Liver (tissue), 9 donors: Measurements from ENCODE around the gene HS6ST3. TPM values are rescaled to one million over a fixed set of nuclear protein-coding genes. Genes with fewer than 3 reads are reported as not detected.

Experiments
- DNase-seq: peaks from one replicate; pipeline ENCODE4 v3.0.0-alpha.2; 2017; ENCODE audit warnings: low spot score
- H3K27ac ChIP-seq, 2 donors: one replicate each; pipeline ENCODE4 v1.7.0; 2013; ENCODE audit warnings: inconsistent platforms in 2 of 2, low read length in 2 of 2, control low read depth in 1 of 2, low read depth in 1 of 2, mild to moderate bottlenecking in 1 of 2
- H3K27me3 ChIP-seq, 4 donors: one replicate each; pipeline versions ENCODE4 v1.6.1 to v1.7.0; 2013; ENCODE audit warnings: low read length in 3 of 4, inconsistent platforms in 1 of 4, mild to moderate bottlenecking in 1 of 4, moderate library complexity in 1 of 4; ENCODE audit not compliant: control insufficient read depth in 4 of 4, insufficient read depth in 4 of 4
- H3K36me3 ChIP-seq, 4 donors: one replicate each; pipeline versions ENCODE4 v1.6.1 to v1.7.0; 2013; ENCODE audit warnings: low read length in 3 of 4, mild to moderate bottlenecking in 3 of 4, low read depth in 1 of 4, moderate library complexity in 1 of 4; ENCODE audit not compliant: control insufficient read depth in 4 of 4, insufficient read depth in 3 of 4
- H3K4me1 ChIP-seq, 4 donors: one replicate each; pipeline versions ENCODE4 v1.6.1 to v1.7.0; 2013; ENCODE audit warnings: low read length in 3 of 4, mild to moderate bottlenecking in 3 of 4, moderate library complexity in 1 of 4; ENCODE audit not compliant: control insufficient read depth in 4 of 4, insufficient read depth in 4 of 4
- H3K4me3 ChIP-seq, 3 donors: one replicate each; pipeline versions ENCODE4 v1.6.1 to v1.7.0; 2013; ENCODE audit warnings: low read length in 3 of 3, control low read depth in 1 of 3, low read depth in 1 of 3, mild to moderate bottlenecking in 1 of 3
- H3K9ac ChIP-seq, 2 donors: one replicate each; pipeline ENCODE4 v1.7.0; 2013; ENCODE audit warnings: low read length in 2 of 2, mild to moderate bottlenecking in 2 of 2, moderate library complexity in 2 of 2, control low read depth in 1 of 2, low read depth in 1 of 2
- H3K9me3 ChIP-seq, 4 donors: one replicate each; pipeline versions ENCODE4 v1.6.1 to v1.7.0; 2013; ENCODE audit warnings: low read length in 3 of 4; ENCODE audit not compliant: control insufficient read depth in 4 of 4
- EGR1 ChIP-seq, 2 donors: IDR thresholded peaks; 2 replicates each; pipeline ENCODE4 v1.6.1; 2016 to 2018; ENCODE audit warnings: antibody characterized with exemption in 2 of 2, low read depth in 2 of 2
- FOXA1 ChIP-seq: IDR thresholded peaks from 2 replicates; pipeline ENCODE4 v1.6.1; 2016; ENCODE audit warnings: antibody characterized with exemption
- FOXA2 ChIP-seq: IDR thresholded peaks from 2 replicates; pipeline ENCODE4 v1.6.1; 2016; ENCODE audit warnings: antibody characterized with exemption
- HNF4A ChIP-seq, 2 donors: conservative IDR thresholded peaks; 2 replicates each; pipeline ENCODE4 v1.6.1; 2016; ENCODE audit warnings: antibody characterized with exemption in 2 of 2, mild to moderate bottlenecking in 2 of 2
- HNF4G ChIP-seq: IDR thresholded peaks from 2 replicates; pipeline ENCODE4 v1.6.1; 2016; ENCODE audit warnings: antibody characterized with exemption
- JUND ChIP-seq, 2 donors: IDR thresholded peaks; 2 replicates each; pipeline ENCODE4 v1.6.1; 2016; ENCODE audit warnings: antibody characterized with exemption in 2 of 2
- NR2F2 ChIP-seq: IDR thresholded peaks from 2 replicates; pipeline ENCODE4 v1.6.1; 2016; ENCODE audit warnings: antibody characterized with exemption
- RAD21 ChIP-seq, 2 donors: IDR thresholded peaks; 2 replicates each; pipeline ENCODE4 v1.6.1; 2016; ENCODE audit warnings: antibody characterized with exemption in 2 of 2, mild to moderate bottlenecking in 2 of 2
- RXRA ChIP-seq, 2 donors: IDR thresholded peaks; 2 replicates each; pipeline ENCODE4 v1.6.1; 2017 to 2018; ENCODE audit warnings: antibody characterized with exemption in 2 of 2, mild to moderate bottlenecking in 1 of 2
- SP1 ChIP-seq: IDR thresholded peaks from 2 replicates; pipeline ENCODE4 v1.6.1; 2018; ENCODE audit warnings: antibody characterized with exemption, mild to moderate bottlenecking
- TAF1 ChIP-seq: conservative IDR thresholded peaks from 2 replicates; pipeline ENCODE4 v1.6.1; 2016; ENCODE audit warnings: antibody characterized with exemption, mild to moderate bottlenecking
- YY1 ChIP-seq: IDR thresholded peaks from 2 replicates; pipeline ENCODE4 v1.6.1; 2016; ENCODE audit warnings: antibody characterized with exemption, mild to moderate bottlenecking
- WGBS: extraction: QIAGEN DNeasy Blood & Tissue Kit; methylation state at CpG from one replicate; pipeline ENCODE4 v1.1.7; 2013; 5-methylcytosine and 5-hydroxymethylcytosine counted together
- polyA plus RNA-seq, 2 donors: library from polyadenylated mRNA; stranded (reverse) in 1 of 2; unstranded in 1 of 2; fragments of 200-250 nt in 1 of 2; fragments of >200 nt in 1 of 2; fragmentation: Nextera tagmentation in 1 of 2; extraction: Ambion mirVana in 1 of 2; gene quantifications; one replicate each; pipeline versions ENCODE4 v1.2.1 to v1.2.3, GENCODE V29; 2013 to 2015
- total RNA-seq, 2 donors: library from RNA; depleted of rRNA; stranded (reverse); fragments of >200 nt; gene quantifications; one replicate each; pipeline ENCODE4 v1.2.3, GENCODE V29; 2014
- TF ChIP-seq, protein P1 (sequence below): fragments of 150-350 bp; IDR thresholded peaks from 2 replicates; pipeline ENCODE4 v1.5.1; 2017; ENCODE audit warnings: improper control_type of control experiment, low read depth, low read length; ENCODE audit not compliant: missing input control
- TF ChIP-seq, protein P2 (sequence below): IDR thresholded peaks from 2 replicates; pipeline ENCODE4 v1.6.1; 2016; ENCODE audit warnings: antibody characterized with exemption, mild to moderate bottlenecking
- TF ChIP-seq, protein P3 (sequence below): IDR thresholded peaks from 2 replicates; pipeline ENCODE4 v1.6.1; 2016; ENCODE audit warnings: antibody characterized with exemption
- donor health status: healthy.
- donor health status: healthy.
- donor health status: healthy.
- donor health status: healthy.
- donor health status: healthy.

Gene HS6ST3
- total and polyA plus RNA-seq, 4 donors, result under 0.01 TPM; not detected in 3

DNA sequence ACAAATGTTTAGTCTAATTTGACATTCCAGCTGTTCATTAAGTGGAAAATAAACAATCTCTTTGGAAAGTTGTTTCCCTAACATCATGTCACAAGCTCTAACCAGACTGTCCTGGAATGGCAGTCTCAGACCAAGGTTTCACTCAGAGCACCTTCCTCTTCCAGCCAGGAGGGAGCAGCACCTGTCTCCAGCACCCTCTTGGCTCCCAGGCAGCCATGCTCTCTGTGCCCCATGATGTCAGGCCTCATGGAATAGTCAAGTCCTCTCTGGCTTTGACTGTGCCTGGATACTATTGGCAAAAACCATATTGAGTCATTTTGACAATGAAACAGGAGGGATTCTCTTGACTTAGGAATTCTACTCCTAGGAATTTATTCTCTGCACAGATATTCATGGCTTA, 733.0 kb downstream of the HS6ST3 start:
- H3K27me3 ChIP-seq, result no peaks in the 10 kb centered on the region
- peak; percentile 28 to 63 for TF ChIP-seq RAD21 (IDR thresholded peaks at IDR 0.05)
- TF ChIP-seq, protein P1, sequence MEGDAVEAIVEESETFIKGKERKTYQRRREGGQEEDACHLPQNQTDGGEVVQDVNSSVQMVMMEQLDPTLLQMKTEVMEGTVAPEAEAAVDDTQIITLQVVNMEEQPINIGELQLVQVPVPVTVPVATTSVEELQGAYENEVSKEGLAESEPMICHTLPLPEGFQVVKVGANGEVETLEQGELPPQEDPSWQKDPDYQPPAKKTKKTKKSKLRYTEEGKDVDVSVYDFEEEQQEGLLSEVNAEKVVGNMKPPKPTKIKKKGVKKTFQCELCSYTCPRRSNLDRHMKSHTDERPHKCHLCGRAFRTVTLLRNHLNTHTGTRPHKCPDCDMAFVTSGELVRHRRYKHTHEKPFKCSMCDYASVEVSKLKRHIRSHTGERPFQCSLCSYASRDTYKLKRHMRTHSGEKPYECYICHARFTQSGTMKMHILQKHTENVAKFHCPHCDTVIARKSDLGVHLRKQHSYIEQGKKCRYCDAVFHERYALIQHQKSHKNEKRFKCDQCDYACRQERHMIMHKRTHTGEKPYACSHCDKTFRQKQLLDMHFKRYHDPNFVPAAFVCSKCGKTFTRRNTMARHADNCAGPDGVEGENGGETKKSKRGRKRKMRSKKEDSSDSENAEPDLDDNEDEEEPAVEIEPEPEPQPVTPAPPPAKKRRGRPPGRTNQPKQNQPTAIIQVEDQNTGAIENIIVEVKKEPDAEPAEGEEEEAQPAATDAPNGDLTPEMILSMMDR, result peak; percentile 14
- TF ChIP-seq SP1, result no peak
- no peak for DNase-seq
- H3K27ac ChIP-seq, result no peak overlapping the region
- H3K9ac ChIP-seq, result no peak overlapping the region
- no peaks in the 10 kb centered on the region for H3K36me3 ChIP-seq
- no peaks in the 10 kb centered on the region for H3K9me3 ChIP-seq
- no peaks in the 10 kb centered on the region for H3K4me1 ChIP-seq
- no peak overlapping the region for H3K4me3 ChIP-seq

DNA sequence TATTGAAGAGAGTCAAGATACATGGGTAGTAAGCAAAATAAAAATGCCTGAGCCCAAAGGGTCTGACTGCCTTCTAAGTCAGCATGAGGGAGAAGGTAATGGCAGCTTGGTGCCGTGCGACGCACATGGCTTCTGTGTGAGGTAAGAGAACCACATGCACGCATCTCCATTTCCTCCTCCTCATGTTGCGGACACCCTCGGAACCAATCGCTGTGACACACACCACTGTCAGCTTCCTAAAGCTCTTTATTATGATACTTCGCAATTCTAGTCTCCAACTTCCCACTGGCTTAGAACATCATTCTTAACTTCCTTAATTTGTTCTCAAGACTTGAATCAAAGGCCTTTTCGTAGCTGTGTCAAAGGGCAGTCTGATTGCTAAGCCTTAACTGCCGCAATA, 734.2 kb downstream of the HS6ST3 start:
- Histone ChIP-seq H3K36me3 (no peaks in the 10 kb centered on the region), H3K27ac (no peak overlapping the region), H3K4me1 (no peaks in the 10 kb centered on the region), H3K27me3 (no peaks in the 10 kb centered on the region), H3K4me3 (no peak overlapping the region), H3K9me3 (no peaks in the 10 kb centered on the region), H3K9ac (no peak overlapping the region)
- TF ChIP-seq, protein P2, sequence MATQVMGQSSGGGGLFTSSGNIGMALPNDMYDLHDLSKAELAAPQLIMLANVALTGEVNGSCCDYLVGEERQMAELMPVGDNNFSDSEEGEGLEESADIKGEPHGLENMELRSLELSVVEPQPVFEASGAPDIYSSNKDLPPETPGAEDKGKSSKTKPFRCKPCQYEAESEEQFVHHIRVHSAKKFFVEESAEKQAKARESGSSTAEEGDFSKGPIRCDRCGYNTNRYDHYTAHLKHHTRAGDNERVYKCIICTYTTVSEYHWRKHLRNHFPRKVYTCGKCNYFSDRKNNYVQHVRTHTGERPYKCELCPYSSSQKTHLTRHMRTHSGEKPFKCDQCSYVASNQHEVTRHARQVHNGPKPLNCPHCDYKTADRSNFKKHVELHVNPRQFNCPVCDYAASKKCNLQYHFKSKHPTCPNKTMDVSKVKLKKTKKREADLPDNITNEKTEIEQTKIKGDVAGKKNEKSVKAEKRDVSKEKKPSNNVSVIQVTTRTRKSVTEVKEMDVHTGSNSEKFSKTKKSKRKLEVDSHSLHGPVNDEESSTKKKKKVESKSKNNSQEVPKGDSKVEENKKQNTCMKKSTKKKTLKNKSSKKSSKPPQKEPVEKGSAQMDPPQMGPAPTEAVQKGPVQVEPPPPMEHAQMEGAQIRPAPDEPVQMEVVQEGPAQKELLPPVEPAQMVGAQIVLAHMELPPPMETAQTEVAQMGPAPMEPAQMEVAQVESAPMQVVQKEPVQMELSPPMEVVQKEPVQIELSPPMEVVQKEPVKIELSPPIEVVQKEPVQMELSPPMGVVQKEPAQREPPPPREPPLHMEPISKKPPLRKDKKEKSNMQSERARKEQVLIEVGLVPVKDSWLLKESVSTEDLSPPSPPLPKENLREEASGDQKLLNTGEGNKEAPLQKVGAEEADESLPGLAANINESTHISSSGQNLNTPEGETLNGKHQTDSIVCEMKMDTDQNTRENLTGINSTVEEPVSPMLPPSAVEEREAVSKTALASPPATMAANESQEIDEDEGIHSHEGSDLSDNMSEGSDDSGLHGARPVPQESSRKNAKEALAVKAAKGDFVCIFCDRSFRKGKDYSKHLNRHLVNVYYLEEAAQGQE, result no peak
- TF ChIP-seq TAF1 (no peak), HNF4A (conservative IDR thresholded peaks at IDR 0.05) (no peak), FOXA2 (no peak), JUND (IDR thresholded peaks at IDR 0.05) (no peak), FOXA1 (no peak), EGR1 (IDR thresholded peaks at IDR 0.05; ENCODE audit: low read depth in 2 of 2) (no peak), RXRA (IDR thresholded peaks at IDR 0.05) (no peak), HNF4G (no peak), NR2F2 (no peak), SP1 (no peak), YY1 (no peak)
- TF ChIP-seq, protein P1, result no peak
- TF ChIP-seq, protein P3, sequence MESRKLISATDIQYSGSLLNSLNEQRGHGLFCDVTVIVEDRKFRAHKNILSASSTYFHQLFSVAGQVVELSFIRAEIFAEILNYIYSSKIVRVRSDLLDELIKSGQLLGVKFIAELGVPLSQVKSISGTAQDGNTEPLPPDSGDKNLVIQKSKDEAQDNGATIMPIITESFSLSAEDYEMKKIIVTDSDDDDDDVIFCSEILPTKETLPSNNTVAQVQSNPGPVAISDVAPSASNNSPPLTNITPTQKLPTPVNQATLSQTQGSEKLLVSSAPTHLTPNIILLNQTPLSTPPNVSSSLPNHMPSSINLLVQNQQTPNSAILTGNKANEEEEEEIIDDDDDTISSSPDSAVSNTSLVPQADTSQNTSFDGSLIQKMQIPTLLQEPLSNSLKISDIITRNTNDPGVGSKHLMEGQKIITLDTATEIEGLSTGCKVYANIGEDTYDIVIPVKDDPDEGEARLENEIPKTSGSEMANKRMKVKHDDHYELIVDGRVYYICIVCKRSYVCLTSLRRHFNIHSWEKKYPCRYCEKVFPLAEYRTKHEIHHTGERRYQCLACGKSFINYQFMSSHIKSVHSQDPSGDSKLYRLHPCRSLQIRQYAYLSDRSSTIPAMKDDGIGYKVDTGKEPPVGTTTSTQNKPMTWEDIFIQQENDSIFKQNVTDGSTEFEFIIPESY, result no peak
- WGBS, result 73% methylated on average over 10 of the region's 10 CpGs
- no peak for DNase-seq
